Thyroid gland (tissue), 4 donors: ENCODE data around the gene ALDH8A1.

Experiments
- CTCF ChIP-seq, 6 experiments: fragments of 200-600 bp in 3 of 6; fragments of 450-650 bp in 3 of 6; sonication (generic) in 3 of 6; IDR thresholded peaks; one replicate each; pipeline ENCODE4 v1.5.1; 2016 to 2019; ENCODE audit warnings: antibody characterized with exemption in 6 of 6, mild to moderate bottlenecking in 2 of 6, inconsistent platforms in 1 of 6, moderate library complexity in 1 of 6
- POLR2A ChIP-seq, 2 donors: fragments of 450-650 bp; IDR thresholded peaks; one replicate each; pipeline ENCODE4 v1.6.1; 2017; ENCODE audit warnings: antibody characterized with exemption in 2 of 2, mild to moderate bottlenecking in 2 of 2, moderate library complexity in 1 of 2

- TF ChIP-seq CTCF (IDR thresholded peaks at IDR 0.05), result no peak
- no peak for TF ChIP-seq POLR2A (IDR thresholded peaks at IDR 0.05)
These were observed 58.3 kb downstream of the ALDH8A1 start for GRCh38 chr6:134891633-134892032.
